GM23338 (cell line): ENCODE data around the gene ADGRD1. TPM values are rescaled to one million over a fixed set of nuclear protein-coding genes. Genes with fewer than 3 reads are reported as not detected.

ENCODE experiments used
- ATAC-seq: fragments of 200-7000 bp; cut with Tn5 transposase; 3 replicates; pipeline ENCODE4 v1.9.1; 2020
- DNase-seq: peaks from one replicate; pipeline ENCODE4 v3.0.0-alpha.2; 2015; ENCODE audit warnings: low spot score
- H2AFZ ChIP-seq: fragments of 200-600 bp; sonication (generic); 2 replicates; pipeline ENCODE4 v1.8.0; 2016; ENCODE audit warnings: antibody characterized with exemption, mild to moderate bottlenecking, moderate library complexity
- H3F3A ChIP-seq: fragments of 200-600 bp; sonication (generic); replicated peaks from 2 replicates; pipeline ENCODE4 v1.8.0; 2017; ENCODE audit warnings: antibody characterized with exemption, mixed run types, low read depth
- H3K27ac ChIP-seq: fragments of 200-600 bp; sonication (generic); 2 replicates; pipeline ENCODE4 v1.6.1; 2016; ENCODE audit warnings: low read depth
- H3K27me3 ChIP-seq: fragments of 200-600 bp; sonication (generic); 2 replicates; pipeline ENCODE4 v1.8.0; 2016; ENCODE audit warnings: mild to moderate bottlenecking, mixed run types, moderate library complexity; ENCODE audit not compliant: insufficient read depth
- H3K36me3 ChIP-seq: fragments of 200-600 bp; sonication (generic); 2 replicates; pipeline ENCODE4 v1.8.0; 2016; ENCODE audit warnings: mild to moderate bottlenecking; ENCODE audit not compliant: insufficient read depth
- H3K4me1 ChIP-seq: fragments of 200-600 bp; sonication (generic); 2 replicates; pipeline ENCODE4 v1.8.0; 2016; ENCODE audit warnings: mild to moderate bottlenecking, moderate library complexity; ENCODE audit not compliant: insufficient read depth
- H3K4me2 ChIP-seq: fragments of 200-600 bp; sonication (generic); 2 replicates; pipeline ENCODE4 v1.7.1; 2017; ENCODE audit warnings: mixed run types
- H3K4me3 ChIP-seq: fragments of 200-600 bp; sonication (generic); 2 replicates; pipeline ENCODE4 v1.6.1; 2016; ENCODE audit warnings: mixed run types
- H3K79me2 ChIP-seq: fragments of 200-600 bp; sonication (generic); replicated peaks from 2 replicates; pipeline ENCODE4 v1.8.0; 2017; ENCODE audit warnings: mild to moderate bottlenecking; ENCODE audit not compliant: insufficient read depth
- H3K9me2 ChIP-seq: fragments of 200-600 bp; sonication (generic); 2 replicates; pipeline ENCODE4 v1.8.0; 2017; ENCODE audit not compliant: insufficient read depth
- H4K20me1 ChIP-seq: fragments of 200-600 bp; sonication (generic); replicated peaks from 2 replicates; pipeline ENCODE4 v1.8.0; 2017; ENCODE audit warnings: mild to moderate bottlenecking; ENCODE audit not compliant: insufficient read depth
- H3K27ac Mint-ChIP-seq: 2 replicates; pipeline ENCODE4 v1.8.0; 2020; ENCODE audit warnings: inconsistent platforms, mild to moderate bottlenecking, moderate library complexity, mixed read lengths
- H3K27me3 Mint-ChIP-seq: 3 replicates; pipeline ENCODE4 v1.8.0; 2022; ENCODE audit warnings: low read depth, mild to moderate bottlenecking, moderate library complexity, mixed read lengths, inconsistent platforms; ENCODE audit not compliant: insufficient read depth, poor library complexity
- H3K36me3 Mint-ChIP-seq: 3 replicates; pipeline ENCODE4 v1.8.0; 2021; ENCODE audit warnings: low read depth, mild to moderate bottlenecking, inconsistent platforms, moderate library complexity, mixed read lengths
- H3K4me1 Mint-ChIP-seq: 3 replicates; pipeline ENCODE4 v1.8.0; 2020; ENCODE audit warnings: mild to moderate bottlenecking, inconsistent platforms, mixed read lengths
- H3K4me3 Mint-ChIP-seq: 3 replicates; pipeline ENCODE4 v1.8.0; 2021; ENCODE audit warnings: moderate library complexity, mild to moderate bottlenecking, inconsistent platforms, mixed read lengths
- H3K9me3 Mint-ChIP-seq: 3 replicates; pipeline ENCODE4 v1.8.0; 2020; ENCODE audit warnings: moderate library complexity, mild to moderate bottlenecking, inconsistent platforms, mixed read lengths
- STAT1 ChIP-seq: IDR thresholded peaks from one replicate; pipeline ENCODE4 v1.6.1; 2016; ENCODE audit warnings: antibody characterized with exemption; ENCODE audit not compliant: unreplicated experiment
- polyA plus RNA-seq: library from polyadenylated mRNA; unstranded; fragments of >200 nt; fragmentation: Nextera tagmentation; extraction: Ambion mirVana; gene quantifications from 2 replicates; pipeline ENCODE4 v1.2.1, GENCODE V29; 2016
- total RNA-seq: library from RNA; depleted of rRNA; stranded (reverse); fragments of >200 nt; shearing (Covaris generic); gene quantifications from 2 replicates; pipeline ENCODE4 v1.2.3, GENCODE V29; 2014
- TF ChIP-seq, protein P1 (sequence below): fragments of 250-450 bp; sonication (Bioruptor Pico); IDR thresholded peaks from 2 replicates; pipeline ENCODE4 v1.5.0; 2020; ENCODE audit warnings: mild to moderate bottlenecking, moderate library complexity
- TF ChIP-seq, protein P2 (sequence below): IDR thresholded peaks from 2 replicates; pipeline ENCODE4 v1.6.1; 2016; ENCODE audit warnings: antibody characterized with exemption

The ADGRD1 gene
- total and polyA plus RNA-seq, 2 experiments from 2014 or later = 1.4 TPM; not detected in 1

DNA sequence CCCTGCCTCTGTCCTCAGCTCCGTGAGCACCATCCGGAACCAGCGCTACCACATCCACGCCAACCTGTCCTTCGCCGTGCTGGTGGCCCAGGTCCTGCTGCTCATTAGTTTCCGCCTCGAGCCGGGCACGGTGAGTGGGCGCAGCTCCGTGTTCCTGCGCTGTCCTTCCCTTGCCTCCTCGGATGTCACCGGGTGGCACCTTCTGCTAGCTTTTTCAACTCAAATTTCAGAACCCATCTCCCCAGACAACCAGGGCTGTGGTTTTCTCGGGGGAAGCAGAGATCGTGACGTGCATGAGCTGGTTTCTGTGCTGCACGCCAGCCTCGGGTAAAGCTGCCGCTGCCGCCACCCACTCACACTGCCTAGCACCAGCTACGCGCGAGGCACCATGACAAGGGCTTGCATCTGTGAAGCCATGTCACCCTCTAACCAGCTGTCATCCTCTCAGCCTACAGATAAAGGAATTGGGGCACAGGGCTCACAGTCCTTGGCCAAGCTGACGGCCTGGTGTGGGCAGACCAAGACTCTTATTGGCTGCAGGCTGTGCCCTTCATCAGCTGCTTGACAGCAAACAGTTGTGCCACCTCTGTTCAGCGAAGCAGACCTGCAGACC, 152.1 kb downstream of the ADGRD1 start (continued):
- TF ChIP-seq, protein P1, sequence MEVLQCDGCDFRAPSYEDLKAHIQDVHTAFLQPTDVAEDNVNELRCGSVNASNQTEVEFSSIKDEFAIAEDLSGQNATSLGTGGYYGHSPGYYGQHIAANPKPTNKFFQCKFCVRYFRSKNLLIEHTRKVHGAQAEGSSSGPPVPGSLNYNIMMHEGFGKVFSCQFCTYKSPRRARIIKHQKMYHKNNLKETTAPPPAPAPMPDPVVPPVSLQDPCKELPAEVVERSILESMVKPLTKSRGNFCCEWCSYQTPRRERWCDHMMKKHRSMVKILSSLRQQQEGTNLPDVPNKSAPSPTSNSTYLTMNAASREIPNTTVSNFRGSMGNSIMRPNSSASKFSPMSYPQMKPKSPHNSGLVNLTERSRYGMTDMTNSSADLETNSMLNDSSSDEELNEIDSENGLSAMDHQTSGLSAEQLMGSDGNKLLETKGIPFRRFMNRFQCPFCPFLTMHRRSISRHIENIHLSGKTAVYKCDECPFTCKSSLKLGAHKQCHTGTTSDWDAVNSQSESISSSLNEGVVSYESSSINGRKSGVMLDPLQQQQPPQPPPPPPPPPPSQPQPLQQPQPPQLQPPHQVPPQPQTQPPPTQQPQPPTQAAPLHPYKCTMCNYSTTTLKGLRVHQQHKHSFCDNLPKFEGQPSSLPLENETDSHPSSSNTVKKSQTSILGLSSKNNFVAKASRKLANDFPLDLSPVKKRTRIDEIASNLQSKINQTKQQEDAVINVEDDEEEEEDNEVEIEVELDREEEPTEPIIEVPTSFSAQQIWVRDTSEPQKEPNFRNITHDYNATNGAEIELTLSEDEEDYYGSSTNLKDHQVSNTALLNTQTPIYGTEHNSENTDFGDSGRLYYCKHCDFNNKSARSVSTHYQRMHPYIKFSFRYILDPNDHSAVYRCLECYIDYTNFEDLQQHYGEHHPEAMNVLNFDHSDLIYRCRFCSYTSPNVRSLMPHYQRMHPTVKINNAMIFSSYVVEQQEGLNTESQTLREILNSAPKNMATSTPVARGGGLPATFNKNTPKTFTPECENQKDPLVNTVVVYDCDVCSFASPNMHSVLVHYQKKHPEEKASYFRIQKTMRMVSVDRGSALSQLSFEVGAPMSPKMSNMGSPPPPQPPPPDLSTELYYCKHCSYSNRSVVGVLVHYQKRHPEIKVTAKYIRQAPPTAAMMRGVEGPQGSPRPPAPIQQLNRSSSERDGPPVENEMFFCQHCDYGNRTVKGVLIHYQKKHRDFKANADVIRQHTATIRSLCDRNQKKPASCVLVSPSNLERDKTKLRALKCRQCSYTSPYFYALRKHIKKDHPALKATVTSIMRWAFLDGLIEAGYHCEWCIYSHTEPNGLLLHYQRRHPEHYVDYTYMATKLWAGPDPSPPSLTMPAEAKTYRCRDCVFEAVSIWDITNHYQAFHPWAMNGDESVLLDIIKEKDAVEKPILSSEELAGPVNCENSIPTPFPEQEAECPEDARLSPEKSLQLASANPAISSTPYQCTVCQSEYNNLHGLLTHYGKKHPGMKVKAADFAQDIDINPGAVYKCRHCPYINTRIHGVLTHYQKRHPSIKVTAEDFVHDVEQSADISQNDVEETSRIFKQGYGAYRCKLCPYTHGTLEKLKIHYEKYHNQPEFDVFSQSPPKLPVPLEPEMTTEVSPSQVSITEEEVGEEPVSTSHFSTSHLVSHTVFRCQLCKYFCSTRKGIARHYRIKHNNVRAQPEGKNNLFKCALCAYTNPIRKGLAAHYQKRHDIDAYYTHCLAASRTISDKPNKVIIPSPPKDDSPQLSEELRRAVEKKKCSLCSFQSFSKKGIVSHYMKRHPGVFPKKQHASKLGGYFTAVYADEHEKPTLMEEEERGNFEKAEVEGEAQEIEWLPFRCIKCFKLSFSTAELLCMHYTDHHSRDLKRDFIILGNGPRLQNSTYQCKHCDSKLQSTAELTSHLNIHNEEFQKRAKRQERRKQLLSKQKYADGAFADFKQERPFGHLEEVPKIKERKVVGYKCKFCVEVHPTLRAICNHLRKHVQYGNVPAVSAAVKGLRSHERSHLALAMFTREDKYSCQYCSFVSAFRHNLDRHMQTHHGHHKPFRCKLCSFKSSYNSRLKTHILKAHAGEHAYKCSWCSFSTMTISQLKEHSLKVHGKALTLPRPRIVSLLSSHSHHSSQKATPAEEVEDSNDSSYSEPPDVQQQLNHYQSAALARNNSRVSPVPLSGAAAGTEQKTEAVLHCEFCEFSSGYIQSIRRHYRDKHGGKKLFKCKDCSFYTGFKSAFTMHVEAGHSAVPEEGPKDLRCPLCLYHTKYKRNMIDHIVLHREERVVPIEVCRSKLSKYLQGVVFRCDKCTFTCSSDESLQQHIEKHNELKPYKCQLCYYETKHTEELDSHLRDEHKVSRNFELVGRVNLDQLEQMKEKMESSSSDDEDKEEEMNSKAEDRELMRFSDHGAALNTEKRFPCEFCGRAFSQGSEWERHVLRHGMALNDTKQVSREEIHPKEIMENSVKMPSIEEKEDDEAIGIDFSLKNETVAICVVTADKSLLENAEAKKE (CRISPR knock-in tag) = no peak
- TF ChIP-seq, protein P2, sequence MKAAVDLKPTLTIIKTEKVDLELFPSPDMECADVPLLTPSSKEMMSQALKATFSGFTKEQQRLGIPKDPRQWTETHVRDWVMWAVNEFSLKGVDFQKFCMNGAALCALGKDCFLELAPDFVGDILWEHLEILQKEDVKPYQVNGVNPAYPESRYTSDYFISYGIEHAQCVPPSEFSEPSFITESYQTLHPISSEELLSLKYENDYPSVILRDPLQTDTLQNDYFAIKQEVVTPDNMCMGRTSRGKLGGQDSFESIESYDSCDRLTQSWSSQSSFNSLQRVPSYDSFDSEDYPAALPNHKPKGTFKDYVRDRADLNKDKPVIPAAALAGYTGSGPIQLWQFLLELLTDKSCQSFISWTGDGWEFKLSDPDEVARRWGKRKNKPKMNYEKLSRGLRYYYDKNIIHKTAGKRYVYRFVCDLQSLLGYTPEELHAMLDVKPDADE = no peak

DNA sequence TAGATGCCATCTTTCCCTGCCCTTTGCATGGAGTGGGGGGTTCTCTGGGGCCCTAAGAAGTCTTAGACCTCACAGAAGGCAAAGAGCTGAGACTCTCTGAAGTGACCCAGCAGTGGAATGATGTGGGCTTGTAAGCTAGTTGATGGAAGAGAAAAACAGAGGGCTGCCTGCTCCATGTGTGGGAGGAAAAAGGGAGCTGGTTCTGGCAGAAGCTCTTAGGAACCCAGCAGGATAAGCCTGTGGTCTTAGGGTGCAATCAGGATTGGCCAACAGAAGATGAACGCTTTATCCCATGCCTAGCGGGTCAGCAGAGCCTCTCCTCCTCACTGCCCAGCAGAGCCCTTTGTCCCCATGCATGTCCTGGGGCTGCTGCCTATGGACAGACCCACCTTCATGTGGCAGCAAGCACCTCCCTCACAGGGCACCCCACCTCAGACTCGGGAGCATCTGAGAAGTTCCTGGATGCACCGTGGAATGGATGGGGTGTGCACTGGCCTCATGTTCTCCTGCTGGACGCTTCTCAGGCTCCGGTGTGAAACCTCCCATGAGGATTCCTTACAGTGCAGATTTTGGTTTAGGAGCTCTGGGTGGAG, 152.7 kb downstream of the ADGRD1 start:
- H3K4me1 ChIP-seq = no peaks in the 10 kb centered on the region
- no peaks in the 10 kb centered on the region for H3K27me3 ChIP-seq
- no peak overlapping the region for H3K4me2 ChIP-seq
- no peaks in the 10 kb centered on the region for H3K36me3 ChIP-seq
- no peak overlapping the region for H3K4me3 ChIP-seq
- Mint-ChIP-seq H3K36me3 (no peaks in the 10 kb centered on the region), H3K27ac (no peak overlapping the region), H3K9me3 (no peaks in the 10 kb centered on the region), H3K4me3 (no peak overlapping the region), H3K4me1 (no peaks in the 10 kb centered on the region), H3K27me3 (peaks cover 5% of the 10 kb centered on the region)
- no peaks in the 10 kb centered on the region for H3F3A ChIP-seq
- no peaks in the 10 kb centered on the region for H3K79me2 ChIP-seq
- no peak overlapping the region for H2AFZ ChIP-seq
- DNase-seq (no peak), ATAC-seq (no peak)
- no peak overlapping the region for H3K27ac ChIP-seq
- no peaks in the 10 kb centered on the region for H4K20me1 ChIP-seq
- H3K9me2 ChIP-seq = no peaks in the 10 kb centered on the region
- TF ChIP-seq STAT1 = no peak
- TF ChIP-seq, protein P1 (CRISPR knock-in tag) = no peak
